Lower leg skin (tissue), 4 donors: ENCODE results near the gene COL3A1. TPM values are rescaled to one million over a fixed set of nuclear protein-coding genes. Genes with fewer than 3 reads are reported as not detected.

Experiments used
- DNase-seq, 2 donors: peaks; one replicate each; pipeline ENCODE4 v3.0.0-alpha.2; 2019; ENCODE audit warnings: low spot score in 2 of 2
- H3K4me3 ChIP-seq: fragments of 200-600 bp; sonication (generic); 2 replicates; pipeline ENCODE4 v1.5.1; 2017; ENCODE audit warnings: mild to moderate bottlenecking, low read depth; ENCODE audit not compliant: poor library complexity, severe bottlenecking
- CTCF ChIP-seq, 3 donors: fragments of 450-650 bp; IDR thresholded peaks; one replicate each; pipeline ENCODE4 v1.5.1; 2016; ENCODE audit warnings: antibody characterized with exemption in 3 of 3, mild to moderate bottlenecking in 3 of 3, moderate library complexity in 2 of 3
- POLR2A ChIP-seq, 2 donors: fragments of 450-650 bp; IDR thresholded peaks; one replicate each; pipeline ENCODE4 v1.6.1; 2016 to 2017; ENCODE audit warnings: antibody characterized with exemption in 2 of 2, mild to moderate bottlenecking in 1 of 2, moderate library complexity in 1 of 2
- WGBS, 2 donors: methylation state at CpG; one replicate each; pipeline ENCODE4 v1.1.5; 2018; 5-methylcytosine and 5-hydroxymethylcytosine counted together
- intact Hi-C: fragments of 100-400 bp; cut with DNase I; formaldehyde crosslinking; loops from one replicate; pipeline ENCODE4 v1.15.0; 2023; ENCODE audit warnings: low total_unique reads
- total RNA-seq, 4 donors: library from RNA; depleted of rRNA; stranded (reverse); fragments of >200 nt; gene quantifications; one replicate each; pipeline ENCODE4 v1.1.0, GENCODE V29; 2016

Gene COL3A1
- total RNA-seq, 4 donors from 2014 or later, result 16.7 to 142 (median 24.9) TPM

GRCh38 chr2:188979187-188980114 is 5.3 kb downstream of the COL3A1 start:
- H3K4me3 ChIP-seq, result no peak overlapping the region
- no peak for TF ChIP-seq CTCF (IDR thresholded peaks at IDR 0.05)
- TF ChIP-seq POLR2A (IDR thresholded peaks at IDR 0.05), result no peak
- DNase-seq, result no peak
- intact Hi-C loops, result no loop called here
- WGBS, 2 donors, result 47 to 51% methylated on average over 3 of the region's 3 CpGs

GRCh38 chr2:188983427-188984064 is 9.4 kb downstream of the COL3A1 start:
- intact Hi-C loops, result no loop called here
- H3K4me3 ChIP-seq, result no peak overlapping the region
- TF ChIP-seq POLR2A (IDR thresholded peaks at IDR 0.05) (no peak), CTCF (IDR thresholded peaks at IDR 0.05) (no peak)
- no peak for DNase-seq
- 50 to 66% methylated on average over 4 of the region's 4 CpGs for WGBS, 2 donors

- TF ChIP-seq POLR2A (IDR thresholded peaks at IDR 0.05) (no peak), CTCF (IDR thresholded peaks at IDR 0.05) (no peak)
- intact Hi-C loops, result no loop called here
- no peak overlapping the region for H3K4me3 ChIP-seq
- no peak for DNase-seq
Measured at GRCh38 chr2:188984065-188984491, 9.9 kb downstream of the COL3A1 start.

- H3K4me3 ChIP-seq, result no peak overlapping the region
- TF ChIP-seq CTCF (IDR thresholded peaks at IDR 0.05) (no peak), POLR2A (IDR thresholded peaks at IDR 0.05) (no peak)
- peak in 1 of 2 donors; percentile 34 for DNase-seq
- WGBS, 2 donors, result 55 to 60% methylated on average over 5 of the region's 5 CpGs
- intact Hi-C loops, result no loop called here
Measured at GRCh38 chr2:188984680-188985079, 10.5 kb downstream of the COL3A1 start.

GRCh38 chr2:188986839-188987238 is 12.7 kb downstream of the COL3A1 start:
- H3K4me3 ChIP-seq, result no peak overlapping the region
- intact Hi-C loops, result no loop called here
- DNase-seq, result no peak
- TF ChIP-seq CTCF (IDR thresholded peaks at IDR 0.05), result no peak
- TF ChIP-seq POLR2A (IDR thresholded peaks at IDR 0.05), result no peak
- WGBS, 2 donors, result 33 to 35% methylated on average over 4 of the region's 4 CpGs
